Measurements from ENCODE around the gene RIPPLY2.
"Not testable (repeated sequence)": the region's sequence is repeated elsewhere in the genome, so short reads cannot be mapped to it uniquely, and the experiment has no call there.

The RIPPLY2 gene, protein sequence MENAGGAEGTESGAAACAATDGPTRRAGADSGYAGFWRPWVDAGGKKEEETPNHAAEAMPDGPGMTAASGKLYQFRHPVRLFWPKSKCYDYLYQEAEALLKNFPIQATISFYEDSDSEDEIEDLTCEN

GRCh38 chr6:83853178-83854000, at the start of gene RIPPLY2:
Gene RIPPLY2, plus strand, starts transcription at chr6:83853360. Its CDS starts 57 bp downstream, at chr6:83853417.
- no peak for DNase-seq

DNA sequence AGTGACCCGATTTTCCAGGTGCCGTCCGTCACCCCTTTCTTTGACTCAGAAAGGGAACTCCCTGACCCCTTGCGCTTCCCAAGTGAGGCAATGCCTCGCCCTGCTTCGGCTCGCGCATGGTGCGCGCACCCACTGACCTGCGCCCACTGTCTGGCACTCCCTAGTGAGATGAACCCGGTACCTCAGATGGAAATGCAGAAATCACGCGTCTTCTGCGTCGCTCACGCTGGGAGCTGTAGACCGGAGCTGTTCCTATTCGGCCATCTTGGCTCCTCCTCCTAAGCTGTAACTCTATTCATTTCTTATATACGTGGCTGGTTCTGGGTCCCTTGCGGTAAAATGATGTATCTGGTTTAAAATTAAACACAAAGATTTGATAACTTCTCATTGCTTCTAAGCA, 49.7 kb upstream of the RIPPLY2 start:
- DNase-seq: not testable (repeated sequence)

DNA sequence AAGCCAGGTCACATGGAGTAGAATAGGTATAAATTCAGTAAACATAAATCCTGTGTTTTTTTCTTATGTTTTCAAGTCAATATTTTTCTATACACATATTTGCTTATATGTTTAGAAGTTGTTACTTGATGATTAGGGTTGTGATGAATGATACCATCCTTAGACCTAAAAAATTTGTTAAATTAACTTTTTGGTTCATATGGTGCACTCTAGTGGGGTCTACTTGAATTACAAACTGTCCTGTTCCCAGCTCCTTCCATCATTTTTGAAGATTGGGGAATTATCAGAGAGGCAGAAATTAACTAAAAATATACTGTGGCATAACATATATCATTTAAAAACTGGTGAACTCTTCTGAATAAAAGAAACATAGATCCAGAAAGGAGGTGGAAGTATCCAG, 48.3 kb upstream of the RIPPLY2 start:
- no peak for DNase-seq

GRCh38 chr6:83808005-83808404, 45.2 kb upstream of the RIPPLY2 start:
- no peak for DNase-seq

GRCh38 chr6:83808926-83809325, 44.2 kb upstream of the RIPPLY2 start:
- no peak for DNase-seq

- DNase-seq: no peak
Measured at GRCh38 chr6:83812595-83812994, 40.6 kb upstream of the RIPPLY2 start.

DNA sequence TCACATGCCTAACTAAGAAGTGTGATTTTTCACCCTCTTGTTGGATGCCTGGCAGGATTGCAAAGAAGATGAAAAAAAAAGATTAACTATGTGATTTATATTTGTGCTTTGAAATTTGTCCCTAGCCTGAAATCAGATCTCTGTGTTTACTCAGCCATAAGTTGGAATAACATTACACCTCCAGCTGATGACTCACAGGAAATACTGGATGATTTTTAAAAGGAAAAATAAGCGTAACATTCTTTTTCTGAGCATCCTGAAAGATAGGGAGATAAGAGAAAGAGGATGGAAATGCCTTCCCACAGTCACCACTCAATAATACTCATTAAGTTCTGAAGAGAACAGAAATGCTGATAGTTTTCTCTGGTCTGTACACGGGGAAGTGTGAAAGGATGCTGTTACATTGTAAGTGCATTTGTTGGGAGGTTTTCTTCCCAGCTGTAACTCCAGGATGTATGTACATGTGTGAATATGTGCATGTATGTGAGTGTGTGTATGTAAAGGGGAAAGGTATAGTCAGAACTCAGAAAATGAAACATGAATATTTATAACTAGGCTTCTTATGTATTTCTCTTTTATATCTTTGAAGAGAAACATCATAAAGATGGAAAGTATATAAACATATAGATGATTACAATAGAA, 37.4 kb upstream of the RIPPLY2 start:
- DNase-seq: no peak

GRCh38 chr6:83822629-83823169, 30.5 kb upstream of the RIPPLY2 start:
- DNase-seq: no peak

DNA sequence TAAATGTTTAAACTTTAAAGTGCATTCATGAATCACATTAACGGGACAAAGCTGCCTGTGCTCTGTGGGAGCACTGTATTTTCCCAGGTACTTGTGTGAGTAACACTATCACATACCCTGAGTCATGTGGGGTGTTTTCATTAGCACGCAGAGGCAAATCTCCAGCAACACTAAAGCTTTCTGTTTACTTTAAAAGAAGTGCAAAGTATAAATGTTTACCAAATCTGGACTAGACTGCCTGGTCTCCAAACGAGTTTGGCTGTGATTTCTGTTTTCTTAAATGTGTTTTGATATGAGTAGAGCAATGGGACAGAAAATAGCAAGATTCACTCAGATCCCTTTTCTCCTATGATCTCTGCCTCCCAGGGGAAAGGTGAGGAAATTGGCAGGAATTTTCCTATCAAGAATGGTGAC, 28.8 kb upstream of the RIPPLY2 start:
- DNase-seq: no peak

GRCh38 chr6:83824831-83825230, 28.3 kb upstream of the RIPPLY2 start:
- no peak for DNase-seq

DNA sequence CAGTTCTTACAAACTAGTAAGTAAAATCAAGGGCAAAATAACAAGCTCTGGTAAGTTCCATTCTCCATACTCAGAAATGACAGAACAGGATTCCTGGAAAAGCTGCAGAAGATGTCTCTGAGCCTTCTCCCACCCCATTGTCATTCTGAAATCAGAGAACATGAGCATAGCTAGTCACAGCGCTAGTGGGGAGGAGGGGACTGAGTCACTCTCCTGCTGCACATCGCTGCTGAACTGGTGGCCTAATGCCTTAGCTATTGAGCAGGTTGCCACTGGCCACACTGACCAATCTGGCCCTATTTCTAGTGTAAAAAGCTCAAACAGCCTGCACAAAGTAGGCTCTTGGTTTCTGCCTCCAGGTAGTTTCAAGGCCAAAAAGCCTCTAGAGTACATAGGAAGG, 26.1 kb upstream of the RIPPLY2 start:
- DNase-seq: peak; percentile 10

GRCh38 chr6:83838727-83839126, 14.4 kb upstream of the RIPPLY2 start:
- DNase-seq: no peak

GRCh38 chr6:83844170-83844569, 9.0 kb upstream of the RIPPLY2 start:
- DNase-seq: no peak

DNA sequence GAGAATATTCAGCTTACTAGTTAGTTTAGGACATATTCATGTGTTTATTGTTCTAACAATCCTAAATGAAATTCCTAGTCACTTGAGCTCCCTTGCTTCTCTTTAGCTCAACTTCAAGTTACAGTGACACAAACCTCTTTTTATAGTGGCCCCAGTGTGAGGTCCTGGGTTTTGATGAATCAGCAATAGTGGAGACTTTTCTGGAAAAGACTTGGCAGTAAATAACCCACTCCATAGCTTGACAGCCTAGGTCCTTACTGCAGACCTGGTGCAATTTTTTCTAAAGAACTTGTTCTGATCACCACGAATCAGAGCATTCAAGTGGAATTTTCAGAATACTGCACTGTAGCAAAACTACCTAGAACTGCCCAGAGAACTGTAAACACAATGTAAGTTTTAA, 6.9 kb upstream of the RIPPLY2 start:
- no peak for DNase-seq

DNA sequence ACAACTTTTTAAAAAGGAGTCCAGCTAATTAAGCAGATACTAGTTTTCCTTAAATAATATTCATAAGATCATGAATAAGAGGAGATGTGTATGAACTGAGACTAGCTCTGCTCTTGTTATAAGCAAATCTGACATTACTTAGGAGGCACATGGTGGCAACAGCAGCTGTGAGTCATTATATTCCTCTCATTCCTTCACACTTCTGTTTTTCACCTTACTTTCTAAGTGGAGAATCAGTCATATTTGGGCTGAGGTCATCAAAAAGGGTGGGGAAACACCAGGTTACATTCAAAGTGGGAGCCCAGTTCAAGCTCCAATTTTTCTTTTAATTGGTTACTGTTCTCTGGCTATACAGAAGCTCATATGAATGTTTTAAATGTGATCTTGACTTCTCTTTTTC, 6.0 kb upstream of the RIPPLY2 start:
- DNase-seq: peak; percentile 38

- no peak for DNase-seq
Measured at GRCh38 chr6:83849127-83849526, 4.0 kb upstream of the RIPPLY2 start.

DNA sequence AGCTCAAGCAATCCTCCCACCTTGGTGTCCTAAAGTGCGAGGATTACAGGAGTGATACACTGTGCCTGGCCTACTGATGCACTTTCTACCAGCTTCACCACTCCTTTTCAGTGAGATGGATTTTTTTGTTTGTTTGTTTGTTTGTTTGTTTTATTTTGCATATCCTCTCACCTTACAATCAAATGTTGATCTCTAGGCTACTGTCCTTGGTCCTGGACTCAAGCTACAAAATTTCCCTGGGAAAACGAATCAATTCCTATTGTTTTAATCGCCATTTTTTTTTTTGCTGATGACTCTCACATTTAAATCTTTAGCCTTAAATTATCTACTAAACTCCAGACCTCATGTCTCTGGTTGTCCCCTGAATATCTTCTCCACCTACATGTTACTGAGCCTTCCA, 3.5 kb upstream of the RIPPLY2 start:
- no peak for DNase-seq

DNA sequence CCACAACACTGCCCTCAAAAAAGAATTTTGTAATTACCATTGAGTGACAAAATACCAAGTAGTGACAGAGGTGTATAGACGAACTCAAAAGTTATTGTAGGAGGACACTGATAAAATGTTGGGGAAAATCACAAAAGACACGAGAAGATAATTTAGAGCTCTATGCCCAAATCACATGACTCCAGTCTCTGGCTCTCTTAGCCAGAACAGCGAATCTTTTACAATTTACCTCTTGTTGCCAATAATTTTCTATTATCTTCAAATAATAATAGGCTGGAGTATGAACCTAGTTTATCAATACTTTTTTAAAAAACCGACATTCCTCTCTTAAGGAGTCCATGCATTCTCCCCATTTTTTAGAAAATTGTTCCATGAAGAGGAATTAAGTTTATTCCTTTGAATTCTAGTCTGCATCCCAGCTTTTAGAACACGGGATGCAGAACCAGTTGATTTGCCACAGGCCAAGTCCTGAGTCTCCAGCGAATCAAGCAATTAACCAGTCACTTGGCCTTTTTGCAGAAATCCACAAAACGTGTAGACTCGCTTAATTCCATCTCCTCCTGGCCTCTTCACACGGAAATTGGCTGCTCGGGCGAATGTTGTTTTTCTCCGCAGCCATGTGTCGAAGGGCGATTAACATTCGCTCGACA, 507 bp upstream of the RIPPLY2 start:
- DNase-seq: no peak

DNA sequence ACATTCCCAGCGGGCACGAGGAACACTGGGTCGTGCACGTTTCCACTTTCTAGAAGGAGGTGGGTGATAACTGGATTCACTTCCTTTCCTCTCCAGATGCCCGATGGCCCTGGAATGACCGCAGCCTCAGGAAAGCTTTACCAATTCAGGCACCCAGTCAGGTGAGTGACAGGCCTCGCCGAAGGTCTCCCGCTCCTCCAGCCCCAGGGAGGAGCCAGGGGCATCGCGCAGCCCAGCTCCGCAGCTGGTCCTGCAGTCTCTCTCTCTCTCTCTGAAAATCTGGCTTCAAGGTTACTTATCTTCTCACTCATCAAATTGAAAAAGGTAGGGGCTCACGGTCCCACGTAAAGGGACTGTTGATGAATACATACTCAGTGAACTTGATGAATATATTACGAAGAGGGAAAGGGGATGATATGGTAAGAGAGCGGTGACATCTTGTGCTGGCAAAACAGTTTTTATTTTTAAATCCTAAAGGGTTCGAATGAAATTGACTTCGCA, 891 bp downstream of the RIPPLY2 start:
- DNase-seq: no peak

- no peak for DNase-seq
Measured at GRCh38 chr6:83854766-83855165, 1.6 kb downstream of the RIPPLY2 start.

GRCh38 chr6:83859410-83860358, 6.5 kb downstream of the RIPPLY2 start, which contains the start of gene CYB5R4:
Gene CYB5R4, plus strand, starts transcription at chr6:83859689. Its CDS starts 94 bp downstream, at chr6:83859783.
- peak; percentile 95 for DNase-seq

- DNase-seq: no peak
Measured at GRCh38 chr6:83860359-83860755, 7.2 kb downstream of the RIPPLY2 start.

Data from activated CD4-positive, alpha-beta T cell treated with anti-CD3 and anti-CD28 coated beads, Interleukin-10, Interleukin-2, amounts not matched to agents 100 ng/mL and 50 ng/mL, durations not matched to agents 16 hours and 8 hours (primary cell).